HAP-1 (cell line): ENCODE results near the gene PTGES2.

Experiments
- DNase-seq, 2 experiments: peaks; one replicate each; pipeline ENCODE4 v3.0.0-alpha.2; 2016 to 2020; ENCODE audit warnings: low spot score in 2 of 2
- H3K27me3 ChIP-seq: fragments of 250-450 bp; sonication (Bioruptor Pico); 2 replicates; pipeline ENCODE4 v1.5.1; 2020; ENCODE audit warnings: low read depth, mild to moderate bottlenecking, moderate library complexity
- H3K36me3 ChIP-seq: fragments of 250-450 bp; sonication (Bioruptor Pico); replicated peaks from 2 replicates; pipeline ENCODE4 v1.5.1; 2020; ENCODE audit warnings: mild to moderate bottlenecking
- H3K4me1 ChIP-seq: fragments of 250-450 bp; sonication (Bioruptor Pico); 2 replicates; pipeline ENCODE4 v1.5.1; 2020; ENCODE audit warnings: mild to moderate bottlenecking
- H3K4me3 ChIP-seq: fragments of 250-450 bp; sonication (Bioruptor Pico); 2 replicates; pipeline ENCODE4 v1.5.1; 2020; ENCODE audit warnings: mild to moderate bottlenecking, moderate library complexity
- H3K9me3 ChIP-seq: fragments of 250-450 bp; sonication (Bioruptor Pico); 2 replicates; pipeline ENCODE4 v1.5.1; 2020; ENCODE audit warnings: mild to moderate bottlenecking, moderate library complexity
- in situ Hi-C: fragments of 300-500 bp; cut with MboI; formaldehyde crosslinking; loops from 3 replicates; pipeline ENCODE4 v1.14.3; 2020; ENCODE audit warnings: low sequenced_read_pairs, inconsistent platforms, mixed read lengths

Gene PTGES2

DNA sequence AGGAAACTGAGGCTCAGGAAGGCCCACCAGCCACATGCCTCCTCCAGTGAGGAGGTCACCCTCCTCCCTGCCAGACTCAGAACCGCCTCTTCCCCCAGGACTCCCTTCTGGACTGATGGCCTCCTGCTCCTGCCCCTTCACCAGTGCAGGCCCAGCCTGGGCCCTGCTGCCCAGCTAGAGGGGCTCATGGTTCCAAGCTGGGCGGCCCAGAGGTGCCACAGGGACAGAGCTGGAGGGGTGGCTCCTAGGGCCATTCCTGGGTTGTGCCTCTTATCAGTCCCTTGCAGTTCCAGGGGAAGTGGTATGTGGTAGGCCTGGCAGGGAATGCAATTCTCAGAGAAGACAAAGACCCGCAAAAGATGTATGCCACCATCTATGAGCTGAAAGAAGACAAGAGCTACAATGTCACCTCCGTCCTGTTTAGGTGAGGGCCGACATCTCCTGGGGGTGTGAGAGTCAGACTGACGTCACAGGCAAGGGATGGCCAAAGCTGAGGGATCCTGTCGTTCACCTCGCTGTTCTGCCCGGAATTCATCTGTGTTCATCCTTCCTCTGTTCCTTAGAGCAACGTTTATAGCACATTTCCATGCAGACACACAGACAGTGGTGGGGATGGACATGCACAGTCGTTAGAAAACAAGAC is 22.5 kb upstream of the PTGES2 start:
- H3K27me3 ChIP-seq, result no peaks in the 10 kb centered on the region
- no peaks in the 10 kb centered on the region for H3K4me1 ChIP-seq
- no peaks in the 10 kb centered on the region for H3K36me3 ChIP-seq
- in situ Hi-C loops, result no loop called here
- H3K4me3 ChIP-seq, result no peak overlapping the region
- no peak for DNase-seq
- no peaks in the 10 kb centered on the region for H3K9me3 ChIP-seq

GRCh38 chr9:128149001-128149701 is 21.6 kb upstream of the PTGES2 start, which contains the start of gene LCN2:
Gene LCN2, plus strand, starts transcription at chr9:128149453. Its CDS starts 73 bp downstream, at chr9:128149526.
- Histone ChIP-seq H3K9me3 (no peaks in the 10 kb centered on the region), H3K27me3 (no peaks in the 10 kb centered on the region), H3K4me1 (no peaks in the 10 kb centered on the region), H3K4me3 (no peak within 1 kb of the TSS), H3K36me3 (no peaks in the 10 kb centered on the region)
- in situ Hi-C loops, result no loop called here
- DNase-seq, result no peak

DNA sequence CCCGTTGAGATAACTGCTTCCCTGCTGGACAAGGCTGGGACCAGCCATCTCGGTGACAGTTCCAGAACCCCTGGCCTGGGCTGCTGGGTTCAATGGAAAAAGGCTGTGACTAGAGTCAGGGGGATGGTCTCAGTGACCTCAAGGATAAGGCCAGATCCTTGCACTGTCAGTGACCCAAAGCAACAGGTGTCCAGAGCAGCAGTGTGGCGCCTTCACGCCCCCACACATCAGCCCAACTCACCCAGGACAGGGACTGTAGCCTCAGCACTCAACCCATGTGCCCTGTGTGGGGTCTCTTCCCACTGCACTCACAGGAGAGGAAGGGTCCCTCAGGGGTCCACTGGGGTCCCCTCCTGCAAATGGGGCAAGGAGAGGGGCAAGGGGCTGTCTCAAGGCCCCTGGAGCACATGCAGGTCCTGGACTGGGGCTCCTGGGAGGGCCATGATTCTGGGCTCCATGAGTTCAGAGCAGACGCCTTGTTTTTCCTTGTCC is 21.0 kb upstream of the PTGES2 start:
- H3K27me3 ChIP-seq, result no peaks in the 10 kb centered on the region
- no peak overlapping the region for H3K4me3 ChIP-seq
- in situ Hi-C loops, result no loop called here
- no peak for DNase-seq
- H3K36me3 ChIP-seq, result no peaks in the 10 kb centered on the region
- H3K9me3 ChIP-seq, result no peaks in the 10 kb centered on the region
- no peaks in the 10 kb centered on the region for H3K4me1 ChIP-seq

- in situ Hi-C loops, result no loop called here
- Histone ChIP-seq H3K4me1 (no peaks in the 10 kb centered on the region), H3K27me3 (no peaks in the 10 kb centered on the region), H3K9me3 (no peaks in the 10 kb centered on the region), H3K36me3 (no peaks in the 10 kb centered on the region), H3K4me3 (no peak overlapping the region)
- DNase-seq, result no peak
These were observed 19.1 kb upstream of the PTGES2 start for GRCh38 chr9:128146591-128147120.

DNA sequence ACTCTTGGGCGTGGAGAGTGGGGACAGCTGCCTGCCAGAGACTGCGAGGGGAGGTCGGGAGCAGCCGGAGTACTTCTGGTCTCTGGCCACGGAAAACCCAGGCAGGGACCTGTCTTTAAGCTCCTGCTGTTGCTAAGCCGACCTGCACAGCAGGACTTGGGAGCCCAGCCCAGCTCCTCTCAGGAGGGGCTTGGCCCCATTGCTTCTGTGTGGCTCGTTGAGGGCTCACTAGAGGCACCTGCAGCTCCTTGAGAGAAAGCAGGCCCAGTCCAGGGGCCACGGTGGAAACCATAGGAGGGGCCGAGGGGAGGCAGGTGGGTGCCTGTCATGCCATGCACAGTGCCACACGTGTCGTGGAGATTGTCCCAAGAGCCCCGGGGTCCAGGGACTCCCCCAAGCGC is 18.4 kb upstream of the PTGES2 start:
- Histone ChIP-seq H3K4me1 (no peaks in the 10 kb centered on the region), H3K36me3 (no peaks in the 10 kb centered on the region), H3K4me3 (no peak overlapping the region), H3K9me3 (no peaks in the 10 kb centered on the region), H3K27me3 (no peaks in the 10 kb centered on the region)
- DNase-seq, result no peak
- in situ Hi-C loops, result no loop called here

GRCh38 chr9:128145536-128145935 is 18.0 kb upstream of the PTGES2 start:
- DNase-seq, result no peak
- in situ Hi-C loops, result no loop called here

GRCh38 chr9:128144239-128145181 is 17.0 kb upstream of the PTGES2 start:
- Histone ChIP-seq H3K36me3 (no peaks in the 10 kb centered on the region), H3K9me3 (no peaks in the 10 kb centered on the region), H3K27me3 (no peaks in the 10 kb centered on the region), H3K4me1 (no peaks in the 10 kb centered on the region), H3K4me3 (no peak overlapping the region)
- DNase-seq, result no peak
- in situ Hi-C loops, result no loop called here

More at GRCh38 chr9:128145536-128145935, 18.0 kb upstream of the PTGES2 start:
- no peaks in the 10 kb centered on the region for H3K36me3 ChIP-seq
- no peaks in the 10 kb centered on the region for H3K27me3 ChIP-seq
- H3K9me3 ChIP-seq, result no peaks in the 10 kb centered on the region
- H3K4me1 ChIP-seq, result no peaks in the 10 kb centered on the region
- no peak overlapping the region for H3K4me3 ChIP-seq

DNA sequence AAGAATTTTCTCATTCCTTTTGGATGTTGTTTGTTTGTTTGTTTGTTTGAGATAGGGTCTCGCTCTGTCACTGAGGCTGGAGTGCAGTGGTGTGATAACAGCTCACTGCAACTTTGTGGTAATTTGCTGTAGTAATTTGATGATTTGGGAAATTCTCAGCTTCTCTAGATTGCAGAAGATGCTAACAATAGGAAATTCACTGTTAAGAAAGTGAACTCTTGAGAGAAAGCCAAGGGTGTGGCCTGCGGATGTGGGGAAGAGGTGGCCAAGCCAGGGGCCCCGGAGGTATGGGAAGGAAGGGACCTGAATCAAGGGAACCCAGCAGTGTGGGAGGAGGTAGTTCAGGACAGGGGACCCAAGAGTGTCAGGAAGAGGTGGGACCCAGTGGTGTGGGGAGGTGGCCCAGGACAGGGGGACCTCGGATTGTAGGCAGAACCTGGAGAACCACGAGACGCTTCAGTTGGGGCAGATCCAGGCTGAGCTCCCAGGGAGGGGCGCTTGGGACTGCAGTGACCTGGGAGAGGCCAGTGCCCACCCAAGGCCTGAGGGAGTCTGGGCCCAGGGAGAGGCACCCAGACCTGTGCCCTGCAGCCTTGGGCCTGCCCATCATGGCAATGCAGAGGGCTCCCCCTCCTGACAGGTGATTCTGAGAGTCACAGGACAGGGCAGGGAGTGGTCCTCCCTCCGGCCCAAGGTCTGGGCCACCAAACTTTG is 16.2 kb upstream of the PTGES2 start:
- in situ Hi-C loops, result no loop called here
- no peaks in the 10 kb centered on the region for H3K9me3 ChIP-seq
- H3K36me3 ChIP-seq, result no peaks in the 10 kb centered on the region
- no peaks in the 10 kb centered on the region for H3K4me1 ChIP-seq
- no peaks in the 10 kb centered on the region for H3K27me3 ChIP-seq
- DNase-seq, result no peak
- no peak overlapping the region for H3K4me3 ChIP-seq

DNA sequence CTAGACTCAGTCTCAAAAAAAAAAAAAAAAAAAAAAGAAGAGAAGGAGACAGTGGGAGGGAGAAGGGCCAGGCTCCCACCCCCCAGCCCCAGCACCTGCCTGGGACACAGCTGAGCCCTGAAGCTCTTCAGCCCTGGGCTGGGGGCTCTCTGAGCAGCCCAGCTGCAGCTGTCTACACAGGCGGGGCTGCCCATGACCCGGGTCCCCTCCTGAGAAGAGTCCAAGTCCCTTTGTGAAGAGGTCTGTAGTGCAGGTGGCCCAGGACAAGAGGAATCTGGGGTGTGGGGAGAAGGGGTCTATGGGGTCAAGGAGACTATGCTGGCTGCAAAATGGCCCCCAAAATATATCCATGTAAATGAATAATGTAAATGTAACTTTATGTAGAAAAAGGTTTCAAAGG is 15.1 kb upstream of the PTGES2 start:
- H3K27me3 ChIP-seq, result no peaks in the 10 kb centered on the region
- no peaks in the 10 kb centered on the region for H3K9me3 ChIP-seq
- in situ Hi-C loops, result no loop called here
- no peaks in the 10 kb centered on the region for H3K36me3 ChIP-seq
- DNase-seq, result no peak
- H3K4me1 ChIP-seq, result no peaks in the 10 kb centered on the region
- no peak overlapping the region for H3K4me3 ChIP-seq

GRCh38 chr9:128142061-128142460 is 14.5 kb upstream of the PTGES2 start:
- H3K27me3 ChIP-seq, result no peaks in the 10 kb centered on the region
- DNase-seq, result no peak
- no peak overlapping the region for H3K4me3 ChIP-seq
- H3K36me3 ChIP-seq, result no peaks in the 10 kb centered on the region
- H3K9me3 ChIP-seq, result no peaks in the 10 kb centered on the region
- in situ Hi-C loops, result no loop called here
- H3K4me1 ChIP-seq, result no peaks in the 10 kb centered on the region

- no peaks in the 10 kb centered on the region for H3K36me3 ChIP-seq
- H3K4me3 ChIP-seq, result no peak overlapping the region
- no peaks in the 10 kb centered on the region for H3K27me3 ChIP-seq
- no peaks in the 10 kb centered on the region for H3K9me3 ChIP-seq
- H3K4me1 ChIP-seq, result no peaks in the 10 kb centered on the region
- no peak for DNase-seq
- in situ Hi-C loops, result no loop called here
These were observed 14.1 kb upstream of the PTGES2 start for GRCh38 chr9:128141604-128142003.

GRCh38 chr9:128139621-128140020 is 12.1 kb upstream of the PTGES2 start:
- Histone ChIP-seq H3K4me3 (no peak overlapping the region), H3K9me3 (no peaks in the 10 kb centered on the region), H3K27me3 (no peaks in the 10 kb centered on the region), H3K4me1 (no peaks in the 10 kb centered on the region), H3K36me3 (no peaks in the 10 kb centered on the region)
- in situ Hi-C loops, result no loop called here
- no peak for DNase-seq

DNA sequence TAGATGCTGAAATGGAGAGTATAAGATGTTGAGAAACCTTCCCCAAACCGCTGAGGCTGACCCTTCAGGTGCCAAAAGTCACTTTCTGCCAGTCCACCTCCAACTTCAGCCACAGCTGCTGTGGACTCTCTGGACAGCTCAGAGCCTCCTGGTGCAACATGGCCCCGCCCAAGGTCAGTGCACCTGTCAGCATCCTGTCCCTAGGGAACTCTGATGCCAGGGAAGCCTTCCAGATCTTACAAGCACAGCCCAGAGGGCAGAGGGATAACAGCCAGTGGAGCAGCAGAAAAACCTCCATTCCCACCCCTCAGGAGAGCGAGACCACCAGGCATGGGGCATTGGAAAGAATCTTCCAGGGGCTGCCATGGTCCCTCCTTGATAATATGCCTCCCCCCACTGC is 10.5 kb upstream of the PTGES2 start:
- H3K27me3 ChIP-seq, result 0 out of 2 replicates have a peak, but pooled peaks cover 2% of the 10 kb centered on the region
- no peak overlapping the region for H3K4me3 ChIP-seq
- DNase-seq, result no peak
- H3K36me3 ChIP-seq, result no peaks in the 10 kb centered on the region
- no peaks in the 10 kb centered on the region for H3K4me1 ChIP-seq
- no peaks in the 10 kb centered on the region for H3K9me3 ChIP-seq
- in situ Hi-C loops, result no loop called here
